HEK293 (cell line): ENCODE measurements around the gene MRPL11.

ENCODE experiments used
- ZBTB7A ChIP-seq: fragments of 450-650 bp; formaldehyde crosslinking; IDR thresholded peaks from 2 replicates; pipeline ENCODE4 v1.5.1; 2016; ENCODE audit warnings: low read depth, missing biosample characterization, missing genetic modification characterization
- ZNF629 ChIP-seq: fragments of 450-650 bp; formaldehyde crosslinking; IDR thresholded peaks from 2 replicates; pipeline ENCODE4 v1.5.1; 2017; ENCODE audit warnings: missing biosample characterization, missing genetic modification characterization
- ZNF837 ChIP-seq: fragments of 450-650 bp; formaldehyde crosslinking; IDR thresholded peaks from 2 replicates; pipeline ENCODE4 v1.5.1; 2016; ENCODE audit warnings: missing biosample characterization, missing genetic modification characterization
- ZSCAN16 ChIP-seq: fragments of 450-650 bp; formaldehyde crosslinking; IDR thresholded peaks from 2 replicates; pipeline ENCODE4 v1.5.1; 2016; ENCODE audit warnings: missing biosample characterization, missing genetic modification characterization
- TF ChIP-seq, protein P1 (sequence below): fragments of 450-650 bp; formaldehyde crosslinking; IDR thresholded peaks from 2 replicates; pipeline ENCODE4 v1.5.1; 2016; ENCODE audit warnings: missing biosample characterization, missing genetic modification characterization

GRCh38 chr11:66432597-66432996 is 6.1 kb downstream of the MRPL11 start:
- TF ChIP-seq ZSCAN16: no peak
- TF ChIP-seq ZBTB7A (tag by site-specific recombination): no peak
- TF ChIP-seq, protein P1, sequence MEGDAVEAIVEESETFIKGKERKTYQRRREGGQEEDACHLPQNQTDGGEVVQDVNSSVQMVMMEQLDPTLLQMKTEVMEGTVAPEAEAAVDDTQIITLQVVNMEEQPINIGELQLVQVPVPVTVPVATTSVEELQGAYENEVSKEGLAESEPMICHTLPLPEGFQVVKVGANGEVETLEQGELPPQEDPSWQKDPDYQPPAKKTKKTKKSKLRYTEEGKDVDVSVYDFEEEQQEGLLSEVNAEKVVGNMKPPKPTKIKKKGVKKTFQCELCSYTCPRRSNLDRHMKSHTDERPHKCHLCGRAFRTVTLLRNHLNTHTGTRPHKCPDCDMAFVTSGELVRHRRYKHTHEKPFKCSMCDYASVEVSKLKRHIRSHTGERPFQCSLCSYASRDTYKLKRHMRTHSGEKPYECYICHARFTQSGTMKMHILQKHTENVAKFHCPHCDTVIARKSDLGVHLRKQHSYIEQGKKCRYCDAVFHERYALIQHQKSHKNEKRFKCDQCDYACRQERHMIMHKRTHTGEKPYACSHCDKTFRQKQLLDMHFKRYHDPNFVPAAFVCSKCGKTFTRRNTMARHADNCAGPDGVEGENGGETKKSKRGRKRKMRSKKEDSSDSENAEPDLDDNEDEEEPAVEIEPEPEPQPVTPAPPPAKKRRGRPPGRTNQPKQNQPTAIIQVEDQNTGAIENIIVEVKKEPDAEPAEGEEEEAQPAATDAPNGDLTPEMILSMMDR (tag by site-specific recombination): no peak
- TF ChIP-seq ZNF629 (tag by site-specific recombination): no peak
- no peak for TF ChIP-seq ZNF837 (tag by site-specific recombination)
